OCI-LY3 (cell line): Measurements from ENCODE around the gene DYNC1LI1.
A peak's percentile ranks its signal among the peaks of the same experiment; 100 is the strongest.

Experiments used
- H2AFZ ChIP-seq: fragments of 200-600, 300-600 bp; shearing (Covaris generic); 2 replicates; pipeline ENCODE4 v1.6.0; 2014; ENCODE audit warnings: antibody characterized with exemption, low read depth, low read length
- H3K27ac ChIP-seq: fragments of 200-600, 300-600 bp; sonication (generic); 2 replicates; pipeline ENCODE4 v1.5.1; 2014; ENCODE audit warnings: mild to moderate bottlenecking, low read length, moderate library complexity, mixed read lengths
- H3K27me3 ChIP-seq: fragments of 200-600, 300-600 bp; sonication (generic); 2 replicates; pipeline ENCODE4 v1.6.1; 2014; ENCODE audit warnings: low read depth, low read length, mixed read lengths
- H3K36me3 ChIP-seq: fragments of 200-600, 300-600 bp; sonication (generic); replicated peaks from 2 replicates; pipeline ENCODE3; 2014; ENCODE audit warnings: low read depth, low read length, mixed read lengths
- H3K4me1 ChIP-seq: fragments of 300-600, 200-600 bp; sonication (generic); 2 replicates; pipeline ENCODE4 v1.6.1; 2014; ENCODE audit warnings: low read length, mixed read lengths
- H3K4me2 ChIP-seq: fragments of 200-600, 300-600 bp; sonication (generic); 2 replicates; pipeline ENCODE4 v1.6.1; 2014; ENCODE audit warnings: low read length, mixed read lengths
- H3K4me3 ChIP-seq: fragments of 300-600, 200-600 bp; sonication (generic); 2 replicates; pipeline ENCODE4 v1.5.1; 2014; ENCODE audit warnings: antibody characterized with exemption, mild to moderate bottlenecking, low read length, moderate library complexity
- H3K79me2 ChIP-seq: fragments of 300-600, 200-600 bp; shearing (Covaris generic); 2 replicates; pipeline ENCODE4 v1.6.1; 2014; ENCODE audit warnings: mild to moderate bottlenecking, low read length, mixed read lengths
- H3K9ac ChIP-seq: fragments of 300-600, 200-600 bp; shearing (Covaris generic); 2 replicates; pipeline ENCODE4 v1.6.0; 2014; ENCODE audit warnings: mild to moderate bottlenecking, low read length, moderate library complexity
- H3K9me3 ChIP-seq: fragments of 200-600, 300-600 bp; shearing (Covaris generic); 2 replicates; pipeline ENCODE4 v1.6.1; 2014; ENCODE audit warnings: low read length, mixed read lengths; ENCODE audit not compliant: insufficient read depth
- H4K20me1 ChIP-seq: fragments of 200-600, 300-600 bp; sonication (generic); 2 replicates; pipeline ENCODE4 v1.6.1; 2016; ENCODE audit warnings: low read length, mixed read lengths; ENCODE audit not compliant: insufficient read depth
- CTCF ChIP-seq: fragments of 200-600, 300-600 bp; sonication (generic); IDR thresholded peaks from 2 replicates; pipeline ENCODE4 v1.5.1; 2014; ENCODE audit warnings: antibody characterized with exemption, low read length, low read depth
- EZH2phosphoT487 ChIP-seq: fragments of 200-600 bp; shearing (Covaris generic); IDR thresholded peaks from 2 replicates; pipeline ENCODE4 v1.6.1; 2018; ENCODE audit warnings: antibody characterized with exemption, mixed run types, low read depth

Gene DYNC1LI1

GRCh38 chr3:32511005-32511404 is 59.7 kb downstream of the DYNC1LI1 start:
- TF ChIP-seq CTCF (no peak), EZH2phosphoT487 (no peak)
- no peak overlapping the region for H3K4me3 ChIP-seq
- H3K4me2 ChIP-seq: no peak overlapping the region
- H3K79me2 ChIP-seq: no peaks in the 10 kb centered on the region
- no peaks in the 10 kb centered on the region for H3K36me3 ChIP-seq
- H3K27me3 ChIP-seq: no peaks in the 10 kb centered on the region
- H2AFZ ChIP-seq: no peak overlapping the region
- H4K20me1 ChIP-seq: no peaks in the 10 kb centered on the region
- no peaks in the 10 kb centered on the region for H3K9me3 ChIP-seq
- H3K27ac ChIP-seq: no peak overlapping the region
- H3K4me1 ChIP-seq: peaks cover 1% of the 10 kb centered on the region
- H3K9ac ChIP-seq: no peak overlapping the region

GRCh38 chr3:32510075-32510724 is 60.5 kb downstream of the DYNC1LI1 start:
- H3K9me3 ChIP-seq: no peaks in the 10 kb centered on the region
- H3K4me2 ChIP-seq: no peak overlapping the region

GRCh38 chr3:32508711-32509110 is 61.9 kb downstream of the DYNC1LI1 start:
- H3K27ac ChIP-seq: no peak overlapping the region
- no peaks in the 10 kb centered on the region for H3K9me3 ChIP-seq
- H2AFZ ChIP-seq: no peak overlapping the region
- no peak overlapping the region for H3K4me2 ChIP-seq
- no peaks in the 10 kb centered on the region for H3K36me3 ChIP-seq
- no peaks in the 10 kb centered on the region for H3K4me1 ChIP-seq
- H4K20me1 ChIP-seq: no peaks in the 10 kb centered on the region
- no peak overlapping the region for H3K9ac ChIP-seq
- no peak overlapping the region for H3K4me3 ChIP-seq
- TF ChIP-seq CTCF (no peak), EZH2phosphoT487 (no peak)
- no peaks in the 10 kb centered on the region for H3K27me3 ChIP-seq
- no peaks in the 10 kb centered on the region for H3K79me2 ChIP-seq

More at GRCh38 chr3:32510075-32510724, 60.5 kb downstream of the DYNC1LI1 start:
- Histone ChIP-seq H2AFZ (no peak overlapping the region), H3K27ac (no peak overlapping the region), H3K4me3 (no peak overlapping the region), H3K36me3 (no peaks in the 10 kb centered on the region), H4K20me1 (no peaks in the 10 kb centered on the region), H3K27me3 (no peaks in the 10 kb centered on the region), H3K9ac (no peak overlapping the region), H3K79me2 (no peaks in the 10 kb centered on the region), H3K4me1 (no peaks in the 10 kb centered on the region)
- peak; percentile 98 for TF ChIP-seq CTCF
- no peak for TF ChIP-seq EZH2phosphoT487

GRCh38 chr3:32506466-32506865 is 64.2 kb downstream of the DYNC1LI1 start:
- H3K4me3 ChIP-seq: no peak overlapping the region
- H3K4me1 ChIP-seq: peaks cover 9% of the 10 kb centered on the region
- H3K9me3 ChIP-seq: no peaks in the 10 kb centered on the region
- TF ChIP-seq EZH2phosphoT487 (no peak), CTCF (no peak)
- no peaks in the 10 kb centered on the region for H4K20me1 ChIP-seq
- no peak overlapping the region for H2AFZ ChIP-seq
- H3K27me3 ChIP-seq: no peaks in the 10 kb centered on the region
- H3K9ac ChIP-seq: no peak overlapping the region
- no peak overlapping the region for H3K27ac ChIP-seq
- H3K4me2 ChIP-seq: no peak overlapping the region
- peaks cover 11% of the 10 kb centered on the region for H3K79me2 ChIP-seq
- H3K36me3 ChIP-seq: no peaks in the 10 kb centered on the region
